IPS-NIHi7 (cell line): ENCODE data around the gene NECTIN1.

ENCODE experiments used
- DNase-seq: peaks from one replicate; pipeline ENCODE4 v3.0.0; 2012; ENCODE audit warnings: mixed read lengths; ENCODE audit errors: extremely low spot score

Gene NECTIN1

GRCh38 chr11:119694334-119694733 is 34.7 kb downstream of the NECTIN1 start:
- no peak for DNase-seq

DNA sequence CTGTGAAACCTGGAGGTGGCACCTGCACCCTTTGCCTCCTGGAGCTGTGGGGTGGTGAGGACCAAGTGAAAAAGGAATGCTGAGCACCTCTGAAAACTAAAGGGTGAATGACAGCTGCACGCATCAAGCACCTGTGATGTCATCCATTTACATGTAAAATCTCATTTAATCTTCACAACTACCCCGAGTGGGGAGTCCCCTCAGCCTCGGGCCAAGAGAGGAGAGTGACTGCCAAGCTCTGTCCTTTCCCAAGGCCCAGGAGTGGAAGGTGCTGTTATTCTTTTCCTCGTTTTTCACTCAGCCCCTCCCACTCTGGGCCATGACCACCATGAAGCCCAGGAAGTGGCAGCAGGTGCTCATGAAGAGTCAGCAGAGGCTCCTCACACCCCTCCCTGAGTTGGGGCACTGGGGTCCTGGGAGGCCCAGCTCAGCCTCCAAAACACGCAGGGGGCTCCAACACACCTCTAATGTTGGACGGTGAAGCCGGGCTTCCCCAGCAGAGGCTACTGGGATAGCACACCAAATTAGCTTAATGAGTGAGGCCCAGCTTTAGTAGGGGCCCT is 35.7 kb downstream of the NECTIN1 start:
- DNase-seq = no peak

DNA sequence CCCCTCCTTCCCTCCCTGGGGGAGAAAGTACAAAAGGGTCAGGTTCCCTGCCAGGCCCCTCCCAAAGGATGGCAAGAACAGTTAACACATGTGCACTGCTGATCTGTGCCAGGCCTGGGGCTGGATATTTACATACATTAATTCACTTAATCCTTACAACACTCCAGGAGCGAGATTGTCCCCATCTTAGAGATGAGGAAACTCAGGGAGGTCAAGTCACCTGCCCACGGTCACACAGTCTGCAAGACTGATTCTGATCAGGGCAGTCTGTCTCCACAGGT is 36.5 kb downstream of the NECTIN1 start:
- DNase-seq = no peak

DNA sequence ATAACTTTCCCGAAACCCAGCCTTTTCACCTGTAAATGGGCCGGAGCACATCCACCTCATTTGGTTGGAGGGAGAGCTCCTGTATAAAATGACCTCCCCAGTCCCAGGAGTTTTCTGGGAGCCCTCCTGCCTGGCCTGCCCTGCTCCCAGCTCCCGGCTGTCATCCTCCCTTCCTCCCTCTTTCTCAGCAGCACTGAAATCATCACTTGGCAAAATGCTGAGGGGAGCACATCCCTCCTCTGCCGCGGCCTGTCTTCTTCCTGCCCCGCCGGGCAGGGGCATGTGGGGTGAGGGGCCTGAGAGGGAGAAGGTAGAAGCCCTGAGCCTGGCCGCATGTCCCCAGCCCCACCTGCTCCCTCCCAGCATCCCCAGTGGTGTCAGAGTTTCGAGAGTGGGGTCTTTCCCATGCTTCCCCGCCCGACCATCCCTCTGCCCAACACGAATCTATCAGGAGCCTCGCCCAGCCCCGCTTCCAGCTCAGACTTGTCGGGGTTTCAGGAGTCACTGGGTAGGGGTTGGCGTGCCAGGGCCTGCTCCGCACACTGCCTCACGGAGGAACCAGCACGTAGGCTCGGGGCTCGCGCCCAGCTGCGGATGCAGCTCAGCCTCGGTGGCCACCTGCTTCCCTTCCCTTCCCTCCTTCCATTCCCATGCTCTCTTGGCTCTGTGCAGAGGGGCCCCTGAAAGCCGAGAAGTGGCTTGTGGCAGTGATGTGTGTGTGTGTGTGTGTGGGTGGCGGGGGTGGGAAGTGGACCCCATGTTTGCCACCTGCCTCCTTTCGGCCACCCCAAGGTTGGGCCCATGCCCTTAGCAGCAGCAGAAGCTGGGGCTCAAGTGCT is 37.1 kb downstream of the NECTIN1 start:
- DNase-seq = no peak

- no peak for DNase-seq
Measured at GRCh38 chr11:119691020-119691666, 37.9 kb downstream of the NECTIN1 start.

- no peak for DNase-seq
Measured at GRCh38 chr11:119689302-119689701, 39.7 kb downstream of the NECTIN1 start.

DNA sequence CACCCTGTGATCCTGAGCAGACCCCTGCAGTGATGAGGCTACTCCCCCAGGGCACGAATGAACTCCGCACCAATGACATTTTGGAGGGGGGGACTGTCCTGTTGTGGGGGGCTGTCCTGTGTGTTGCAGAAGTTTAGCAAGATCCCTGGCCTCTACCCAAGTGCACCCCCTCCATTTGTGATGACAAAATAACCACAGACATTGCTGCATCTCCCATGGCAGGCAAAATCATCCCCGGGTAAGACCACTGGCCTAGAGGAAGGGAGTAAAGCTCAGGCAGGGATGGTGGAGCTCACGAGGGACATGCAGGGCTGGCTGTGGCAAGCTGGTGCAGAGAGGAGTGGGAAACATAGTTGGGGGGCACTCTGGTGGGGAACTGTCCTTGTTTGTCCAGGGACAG is 40.6 kb downstream of the NECTIN1 start:
- DNase-seq = no peak

- DNase-seq = no peak
Measured at GRCh38 chr11:119687373-119688046, 41.5 kb downstream of the NECTIN1 start.

GRCh38 chr11:119686177-119686882 is 42.7 kb downstream of the NECTIN1 start:
- DNase-seq = no peak

DNA sequence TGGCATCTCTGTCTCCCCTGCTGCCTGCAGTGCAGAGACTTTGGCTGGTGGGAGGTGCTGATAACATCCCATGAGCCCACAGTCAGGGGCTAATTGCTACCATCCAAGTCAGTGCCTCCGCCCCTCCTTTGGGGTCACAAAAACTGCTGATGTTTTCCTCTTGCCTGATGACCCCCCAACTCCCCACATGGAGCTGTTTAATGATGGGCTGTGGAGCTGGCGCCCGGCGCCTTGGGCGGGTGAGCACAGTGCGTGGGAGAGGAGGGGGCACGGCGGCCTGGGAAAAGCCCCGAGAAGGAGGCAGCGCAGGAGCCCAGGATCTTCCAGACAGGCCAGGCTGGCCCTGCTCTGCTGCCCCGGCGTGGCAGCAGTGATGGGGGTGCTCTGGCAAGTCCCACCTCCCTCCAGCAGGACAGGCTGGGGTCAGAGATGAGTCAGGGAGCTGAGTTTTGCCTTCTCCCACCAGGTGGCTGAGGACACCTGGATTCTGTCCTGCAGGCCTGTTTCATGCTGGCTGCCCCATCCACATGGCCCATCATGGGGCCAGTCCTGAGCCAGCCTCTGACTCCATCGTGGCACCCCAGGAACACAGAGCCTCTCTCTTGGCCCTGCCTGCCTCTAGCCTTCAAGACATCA is 43.8 kb downstream of the NECTIN1 start:
- no peak for DNase-seq

GRCh38 chr11:119684361-119685110 is 44.5 kb downstream of the NECTIN1 start:
- DNase-seq = peak; percentile 61

- DNase-seq = no peak
Measured at GRCh38 chr11:119683783-119684182, 45.2 kb downstream of the NECTIN1 start.

- DNase-seq = no peak
Measured at GRCh38 chr11:119681361-119681910, 47.6 kb downstream of the NECTIN1 start.

DNA sequence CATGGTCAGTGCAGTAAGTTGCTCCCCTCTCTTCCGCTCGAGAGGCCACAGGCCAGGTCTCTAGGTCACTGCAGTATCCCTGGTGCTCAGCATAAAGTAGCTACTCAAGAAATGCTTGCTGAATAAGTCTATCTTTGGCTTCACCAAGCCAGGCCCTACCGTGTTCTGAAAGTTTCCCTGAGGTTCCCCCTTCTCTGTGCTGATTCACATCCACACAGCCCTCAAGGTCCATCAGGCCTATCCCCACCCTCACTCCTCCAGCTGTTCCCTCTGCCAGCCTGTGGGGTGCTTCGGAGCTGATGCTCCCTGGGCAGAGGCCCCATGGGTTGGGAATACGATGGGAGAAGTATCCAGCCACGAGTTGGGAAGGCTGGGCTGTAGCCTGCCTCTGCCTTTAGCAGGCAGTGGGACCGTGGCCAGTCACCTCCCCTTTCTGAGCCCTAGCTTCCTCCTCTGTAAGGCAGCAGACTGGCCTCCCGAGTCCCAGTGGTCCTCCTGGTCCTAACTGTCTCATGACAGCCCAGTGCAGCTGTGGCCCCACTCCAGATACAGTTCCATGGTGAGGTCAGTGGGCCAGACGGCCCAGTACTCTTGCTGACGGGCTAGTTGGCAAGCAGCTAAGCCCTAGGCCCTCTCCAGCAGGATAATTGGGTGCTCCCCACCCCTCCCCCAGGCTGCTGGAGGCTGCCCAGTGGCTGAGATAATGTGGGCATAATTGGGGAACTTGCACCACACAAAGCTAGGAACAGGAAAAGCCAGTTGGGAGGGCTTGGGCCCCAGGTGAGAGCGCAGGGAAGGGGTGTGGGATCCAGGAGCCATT is 48.2 kb downstream of the NECTIN1 start:
- DNase-seq = no peak

DNA sequence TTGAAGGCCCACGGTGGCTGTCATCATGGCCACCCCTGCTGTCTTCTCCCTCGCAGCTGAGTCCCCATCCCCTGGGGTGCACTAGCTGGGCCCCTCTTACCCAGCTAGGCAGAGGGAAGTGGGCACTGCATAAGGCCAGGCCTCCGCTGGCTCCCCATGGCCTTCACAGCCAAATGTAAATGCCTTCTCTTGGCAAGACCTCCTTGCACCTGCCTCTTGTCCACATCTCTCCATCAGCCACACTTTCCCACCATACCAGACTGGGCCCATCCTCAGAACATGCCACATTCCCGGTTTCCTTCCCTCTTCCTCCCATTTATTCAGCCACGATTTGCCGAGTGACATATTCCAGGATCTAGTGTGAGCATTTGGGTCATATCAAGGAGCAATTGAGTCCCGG is 49.7 kb downstream of the NECTIN1 start:
- no peak for DNase-seq

DNA sequence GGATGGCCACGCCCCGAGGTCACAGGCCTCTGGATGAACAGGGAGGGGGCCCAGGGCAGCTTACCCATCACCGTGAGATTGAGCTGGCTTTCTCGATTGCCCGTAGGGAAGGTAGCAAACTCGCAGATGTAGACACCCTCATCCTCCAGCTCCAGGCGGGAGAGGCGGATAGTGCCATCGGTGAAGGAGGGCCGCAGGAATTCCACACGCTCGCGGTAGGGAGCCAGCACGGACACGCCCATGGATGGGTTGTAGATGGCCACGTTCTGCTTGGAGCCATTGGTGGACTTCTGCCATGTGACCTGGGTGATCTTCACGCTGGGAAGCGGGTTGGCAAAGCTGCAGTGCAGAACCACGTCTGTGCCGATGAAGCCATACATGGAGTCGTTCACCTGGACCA is 50.6 kb downstream of the NECTIN1 start:
- no peak for DNase-seq

GRCh38 chr11:119677840-119678239 is 51.2 kb downstream of the NECTIN1 start:
- DNase-seq = no peak

DNA sequence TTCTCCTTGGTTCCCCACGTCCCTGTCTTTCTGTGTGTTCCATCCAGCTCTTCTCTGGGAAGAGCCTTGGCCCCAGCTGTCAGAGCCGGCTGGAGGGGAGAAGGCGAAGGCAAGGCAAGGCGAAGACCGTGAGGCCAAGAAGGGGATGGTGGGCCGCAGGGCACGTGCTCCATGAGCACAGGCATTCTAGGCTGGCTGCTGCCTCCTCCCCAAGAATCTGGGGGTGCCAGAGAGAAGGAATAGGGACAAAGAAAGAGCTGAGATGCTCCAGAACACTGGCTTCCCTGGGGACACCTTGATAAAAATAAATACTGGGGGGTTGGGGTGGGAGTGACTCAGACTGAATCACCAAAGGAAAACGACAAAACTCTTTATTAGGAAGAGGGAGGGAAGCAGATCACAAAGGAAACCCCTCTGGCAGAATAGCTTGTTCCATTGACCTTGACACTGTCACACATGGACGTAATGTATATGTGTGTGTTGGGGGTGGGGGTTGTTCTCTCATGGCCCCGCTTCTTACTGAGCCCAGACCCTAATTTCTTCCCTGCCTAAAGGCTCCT is 52.5 kb downstream of the NECTIN1 start:
- no peak for DNase-seq

- no peak for DNase-seq
Measured at GRCh38 chr11:119673759-119674336, 55.2 kb downstream of the NECTIN1 start.
